Astrocyte (in vitro differentiated cells and primary cell): ENCODE results near the gene CSMD2. TPM values are rescaled to one million over a fixed set of nuclear protein-coding genes. Genes with fewer than 3 reads are reported as not detected.

ENCODE experiments used
- DNase-seq: peaks from one replicate; pipeline ENCODE4 v3.0.0-alpha.2; 2010; ENCODE audit warnings: low read depth
- FAIRE-seq: peaks from 2 replicates; lab custom pipeline; 2011; peaks lifted over from hg19 to GRCh38; lab: Jason Lieb, UNC
- H2AFZ ChIP-seq: 2 replicates; pipeline ENCODE4 v1.6.0; 2012; ENCODE audit warnings: low read depth, low read length, inconsistent platforms
- H3K27ac ChIP-seq: 2 replicates; pipeline ENCODE4 v1.5.1; 2011; ENCODE audit warnings: low read depth, low read length, inconsistent platforms
- H3K27me3 ChIP-seq: 2 replicates; pipeline ENCODE4 v1.6.0; 2011; ENCODE audit warnings: low read length, inconsistent platforms; ENCODE audit not compliant: insufficient read depth
- H3K36me3 ChIP-seq: 2 replicates; pipeline ENCODE4 v1.5.1; 2011; ENCODE audit warnings: low read length, inconsistent platforms; ENCODE audit not compliant: insufficient read depth
- H3K4me1 ChIP-seq: 2 replicates; pipeline ENCODE4 v1.5.1; 2011; ENCODE audit warnings: low read length, inconsistent platforms; ENCODE audit not compliant: insufficient read depth
- H3K4me2 ChIP-seq: 2 replicates; pipeline ENCODE4 v1.6.0; 2012; ENCODE audit warnings: low read length, inconsistent platforms
- H3K4me3 ChIP-seq: 2 replicates; pipeline ENCODE4 v1.5.1; 2011; ENCODE audit warnings: low read depth, mild to moderate bottlenecking, low read length, inconsistent platforms; ENCODE audit not compliant: insufficient read depth
- H3K79me2 ChIP-seq: 2 replicates; pipeline ENCODE4 v1.6.0; 2012; ENCODE audit warnings: mild to moderate bottlenecking, low read length, inconsistent platforms; ENCODE audit not compliant: insufficient read depth
- H3K9ac ChIP-seq: 2 replicates; pipeline ENCODE4 v1.6.0; 2012; ENCODE audit warnings: mild to moderate bottlenecking, low read length, inconsistent platforms
- H3K9me3 ChIP-seq: 2 replicates; pipeline ENCODE4 v1.5.1; 2012; ENCODE audit warnings: low read depth, mild to moderate bottlenecking, low read length, inconsistent platforms; ENCODE audit not compliant: insufficient read depth
- H4K20me1 ChIP-seq: 2 replicates; pipeline ENCODE4 v1.6.0; 2012; ENCODE audit warnings: low read length, inconsistent platforms; ENCODE audit not compliant: insufficient read depth
- H3K27ac Mint-ChIP-seq: one replicate; pipeline ENCODE4 v1.8.0; 2021; ENCODE audit warnings: mild to moderate bottlenecking, mixed read lengths; ENCODE audit not compliant: unreplicated experiment
- H3K27me3 Mint-ChIP-seq: one replicate; pipeline ENCODE4 v1.8.0; 2021; ENCODE audit warnings: low read depth, mixed read lengths; ENCODE audit not compliant: unreplicated experiment
- H3K36me3 Mint-ChIP-seq: one replicate; pipeline ENCODE4 v1.8.0; 2021; ENCODE audit warnings: low read depth, mixed read lengths; ENCODE audit not compliant: unreplicated experiment
- H3K4me1 Mint-ChIP-seq: one replicate; pipeline ENCODE4 v1.8.0; 2021; ENCODE audit warnings: low read depth, mixed read lengths; ENCODE audit not compliant: unreplicated experiment
- H3K4me3 Mint-ChIP-seq: one replicate; pipeline ENCODE4 v1.8.0; 2021; ENCODE audit warnings: mild to moderate bottlenecking, moderate library complexity, mixed read lengths; ENCODE audit not compliant: unreplicated experiment
- H3K9me3 Mint-ChIP-seq: one replicate; pipeline ENCODE4 v1.8.0; 2021; ENCODE audit warnings: mild to moderate bottlenecking, mixed read lengths; ENCODE audit not compliant: unreplicated experiment
- EZH2 ChIP-seq: IDR thresholded peaks from 2 replicates; pipeline ENCODE4 v1.6.1; 2012; ENCODE audit warnings: mild to moderate bottlenecking, low read length, inconsistent platforms; ENCODE audit not compliant: insufficient read depth
- total RNA-seq: library from RNA; stranded (reverse); gene quantifications from 2 replicates; pipeline ENCODE4 v1.2.1, GENCODE V29; 2021
- TF ChIP-seq, protein P1 (sequence below): IDR thresholded peaks from 2 replicates; pipeline ENCODE4 v1.5.1; 2011; ENCODE audit warnings: low read depth, mild to moderate bottlenecking, inconsistent platforms, low read length, moderate library complexity; ENCODE audit not compliant: insufficient read depth

The CSMD2 gene
- total RNA-seq, 1 donor from 2014 or later = 11.1 TPM

DNA sequence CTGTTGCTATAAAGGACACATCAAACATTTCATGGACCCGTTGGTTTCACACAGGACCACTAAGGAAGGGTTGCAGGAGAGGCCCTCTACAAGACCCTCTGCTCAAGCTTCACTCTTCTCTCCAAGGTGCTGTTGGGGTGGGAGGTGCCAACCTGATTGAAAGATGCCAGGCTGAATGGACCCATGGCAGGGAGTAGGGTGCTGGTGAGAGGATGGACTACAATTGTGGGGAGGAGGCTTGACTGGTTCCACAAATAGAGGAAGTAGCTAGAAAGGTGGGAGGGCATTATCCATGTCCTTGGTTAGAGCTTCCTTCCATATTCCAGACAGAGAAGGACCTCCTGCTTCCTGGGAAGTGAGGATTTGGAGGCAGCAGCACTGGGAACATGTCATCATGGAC lies 468.7 kb downstream of the CSMD2 start:
- Histone ChIP-seq H3K36me3 (peaks cover 18% of the 10 kb centered on the region), H3K4me1 (no peaks in the 10 kb centered on the region), H3K9ac (no peak overlapping the region), H3K9me3 (no peaks in the 10 kb centered on the region), H4K20me1 (no peaks in the 10 kb centered on the region), H2AFZ (no peak overlapping the region), H3K79me2 (no peaks in the 10 kb centered on the region), H3K4me3 (no peak overlapping the region), H3K4me2 (no peak overlapping the region), H3K27ac (no peak overlapping the region), H3K27me3 (no peaks in the 10 kb centered on the region)
- no peaks in the 10 kb centered on the region for H3K27me3 Mint-ChIP-seq
- H3K4me3 Mint-ChIP-seq = no peak overlapping the region
- no peak overlapping the region for H3K27ac Mint-ChIP-seq
- no peak for FAIRE-seq
- DNase-seq = no peak
- peaks cover 2% of the 10 kb centered on the region for H3K9me3 Mint-ChIP-seq
- H3K4me1 Mint-ChIP-seq = no peaks in the 10 kb centered on the region
- TF ChIP-seq, protein P1, sequence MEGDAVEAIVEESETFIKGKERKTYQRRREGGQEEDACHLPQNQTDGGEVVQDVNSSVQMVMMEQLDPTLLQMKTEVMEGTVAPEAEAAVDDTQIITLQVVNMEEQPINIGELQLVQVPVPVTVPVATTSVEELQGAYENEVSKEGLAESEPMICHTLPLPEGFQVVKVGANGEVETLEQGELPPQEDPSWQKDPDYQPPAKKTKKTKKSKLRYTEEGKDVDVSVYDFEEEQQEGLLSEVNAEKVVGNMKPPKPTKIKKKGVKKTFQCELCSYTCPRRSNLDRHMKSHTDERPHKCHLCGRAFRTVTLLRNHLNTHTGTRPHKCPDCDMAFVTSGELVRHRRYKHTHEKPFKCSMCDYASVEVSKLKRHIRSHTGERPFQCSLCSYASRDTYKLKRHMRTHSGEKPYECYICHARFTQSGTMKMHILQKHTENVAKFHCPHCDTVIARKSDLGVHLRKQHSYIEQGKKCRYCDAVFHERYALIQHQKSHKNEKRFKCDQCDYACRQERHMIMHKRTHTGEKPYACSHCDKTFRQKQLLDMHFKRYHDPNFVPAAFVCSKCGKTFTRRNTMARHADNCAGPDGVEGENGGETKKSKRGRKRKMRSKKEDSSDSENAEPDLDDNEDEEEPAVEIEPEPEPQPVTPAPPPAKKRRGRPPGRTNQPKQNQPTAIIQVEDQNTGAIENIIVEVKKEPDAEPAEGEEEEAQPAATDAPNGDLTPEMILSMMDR = no peak
- no peak for TF ChIP-seq EZH2
- peaks cover 15% of the 10 kb centered on the region for H3K36me3 Mint-ChIP-seq

DNA sequence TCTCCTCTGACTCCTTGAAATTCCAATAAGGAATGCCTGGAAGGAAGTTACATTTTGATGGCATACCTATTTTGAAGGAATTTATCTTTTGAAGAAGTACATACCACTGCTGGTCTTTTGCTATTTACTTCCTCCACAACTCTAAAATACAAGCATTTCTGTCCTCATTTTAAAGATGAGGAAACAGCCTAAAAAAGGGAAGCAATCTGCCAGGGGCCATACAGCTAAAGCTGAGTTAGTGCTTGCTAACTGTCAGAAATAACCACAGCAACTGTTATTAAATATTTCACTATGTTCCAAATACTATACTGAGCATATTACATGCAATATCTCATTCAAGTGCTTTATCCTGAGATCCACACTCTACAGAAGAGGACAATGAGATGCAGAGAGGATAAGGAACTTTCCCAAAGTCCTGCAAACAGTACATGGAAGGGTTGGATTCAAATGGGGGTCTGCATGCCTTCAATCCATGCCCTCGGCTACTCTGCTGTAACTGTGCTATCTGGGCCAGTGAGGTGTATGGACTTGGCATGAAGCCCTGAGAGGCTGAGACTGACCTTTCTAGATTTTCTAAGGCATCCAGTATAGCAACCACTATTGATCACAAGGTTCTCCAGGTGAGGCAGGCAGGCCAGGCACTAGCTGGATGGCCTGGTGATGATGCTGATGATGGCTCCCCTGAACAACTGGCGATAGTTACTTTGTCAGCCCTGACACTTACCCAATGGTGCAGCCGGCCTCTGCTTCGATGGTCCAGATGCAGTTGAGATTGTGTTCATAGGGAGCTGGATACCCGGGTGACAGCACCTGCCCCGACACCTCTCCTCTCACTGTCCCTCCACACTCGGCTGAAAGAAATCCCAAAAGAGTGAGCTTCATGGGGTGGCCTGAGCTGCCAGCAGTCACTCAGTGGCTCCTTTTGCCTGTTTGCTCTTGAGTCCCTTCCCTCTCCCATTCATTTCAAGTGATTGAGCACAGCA lies 472.5 kb downstream of the CSMD2 start:
- peaks cover 2% of the 10 kb centered on the region for H3K9me3 Mint-ChIP-seq
- FAIRE-seq (no peak), DNase-seq (no peak)
- Histone ChIP-seq H3K79me2 (no peaks in the 10 kb centered on the region), H3K27ac (no peak overlapping the region), H3K9ac (no peak overlapping the region), H3K27me3 (no peaks in the 10 kb centered on the region), H3K9me3 (no peaks in the 10 kb centered on the region), H3K4me3 (no peak overlapping the region), H2AFZ (no peak overlapping the region), H3K4me1 (no peaks in the 10 kb centered on the region), H4K20me1 (no peaks in the 10 kb centered on the region), H3K36me3 (peaks cover 14% of the 10 kb centered on the region), H3K4me2 (no peak overlapping the region)
- TF ChIP-seq, protein P1 = no peak
- no peak for TF ChIP-seq EZH2
- peaks cover 2% of the 10 kb centered on the region for H3K27me3 Mint-ChIP-seq
- no peaks in the 10 kb centered on the region for H3K4me1 Mint-ChIP-seq
- no peak overlapping the region for H3K27ac Mint-ChIP-seq
- H3K36me3 Mint-ChIP-seq = peaks cover 13% of the 10 kb centered on the region
- H3K4me3 Mint-ChIP-seq = no peak overlapping the region

DNA sequence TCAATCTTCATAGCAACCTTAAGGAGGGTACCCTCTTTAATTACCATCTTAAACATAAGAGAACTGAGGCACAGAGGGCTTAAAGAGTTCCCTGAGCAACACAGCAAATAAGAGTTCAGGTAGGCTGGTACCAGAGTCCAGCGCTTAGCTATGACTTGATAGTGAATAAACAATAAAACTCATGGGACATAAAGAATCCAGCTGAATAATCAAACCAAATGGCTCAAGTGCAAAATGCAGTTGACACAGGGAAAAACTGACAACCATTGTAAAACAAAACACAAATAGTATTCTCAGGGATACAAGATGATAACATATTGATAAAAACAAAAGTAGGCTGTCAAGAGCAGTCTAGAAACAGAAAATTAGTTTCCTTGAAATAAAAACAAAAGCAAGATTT lies 478.0 kb downstream of the CSMD2 start:
- H3K4me1 Mint-ChIP-seq = no peaks in the 10 kb centered on the region
- Histone ChIP-seq H4K20me1 (no peaks in the 10 kb centered on the region), H3K4me1 (peaks cover 10% of the 10 kb centered on the region), H2AFZ (no peak overlapping the region), H3K9me3 (no peaks in the 10 kb centered on the region), H3K27ac (no peak overlapping the region), H3K4me3 (no peak overlapping the region), H3K27me3 (no peaks in the 10 kb centered on the region), H3K36me3 (peaks cover 3% of the 10 kb centered on the region), H3K9ac (no peak overlapping the region), H3K4me2 (no peak overlapping the region), H3K79me2 (no peaks in the 10 kb centered on the region)
- H3K9me3 Mint-ChIP-seq = peaks cover 2% of the 10 kb centered on the region
- H3K4me3 Mint-ChIP-seq = no peak overlapping the region
- no peak overlapping the region for H3K27ac Mint-ChIP-seq
- DNase-seq (no peak), FAIRE-seq (no peak)
- peaks cover 10% of the 10 kb centered on the region for H3K36me3 Mint-ChIP-seq
- H3K27me3 Mint-ChIP-seq = peaks cover 2% of the 10 kb centered on the region
- no peak for TF ChIP-seq EZH2
- TF ChIP-seq, protein P1 = no peak
